Mesenchymal stem cell (in vitro differentiated cells and primary cell): ENCODE data around the gene CD44.

Experiments
- DNase-seq: peaks from one replicate; pipeline ENCODE4 v3.0.0-alpha.2; 2013
- H2AFZ ChIP-seq: one replicate; pipeline ENCODE4 v1.6.1; 2013; ENCODE audit warnings: low read depth, mild to moderate bottlenecking, control low read depth, inconsistent platforms, low read length, moderate library complexity
- H2AK5ac ChIP-seq: 2 replicates; pipeline ENCODE4 v1.6.1; 2013; ENCODE audit warnings: low read length, moderate library complexity, mild to moderate bottlenecking, inconsistent platforms; ENCODE audit not compliant: severe bottlenecking
- H2BK120ac ChIP-seq: one replicate; pipeline ENCODE4 v1.6.1; 2013; ENCODE audit warnings: low read depth, mild to moderate bottlenecking, inconsistent platforms, low read length, moderate library complexity
- H2BK12ac ChIP-seq, 2 experiments: one replicate each; pipeline ENCODE4 v1.6.1; 2013; ENCODE audit warnings: inconsistent platforms in 2 of 2, low read length in 2 of 2, mild to moderate bottlenecking in 2 of 2, moderate library complexity in 2 of 2, control low read depth in 1 of 2
- H2BK15ac ChIP-seq: one replicate; pipeline ENCODE4 v1.6.1; 2013; ENCODE audit warnings: mild to moderate bottlenecking, low read depth, inconsistent platforms; ENCODE audit not compliant: poor library complexity, severe bottlenecking
- H2BK5ac ChIP-seq: 2 replicates; pipeline ENCODE4 v1.6.1; 2013; ENCODE audit warnings: low read depth, mild to moderate bottlenecking, low read length, control low read depth, inconsistent platforms; ENCODE audit not compliant: poor library complexity, severe bottlenecking
- H3K14ac ChIP-seq, 2 experiments: one replicate each; pipeline ENCODE4 v1.6.1; 2013; ENCODE audit warnings: inconsistent platforms in 2 of 2, low read length in 2 of 2, control low read depth in 1 of 2, mild to moderate bottlenecking in 1 of 2, moderate library complexity in 1 of 2
- H3K18ac ChIP-seq, 2 experiments: one replicate each; pipeline ENCODE4 v1.6.1; 2013; ENCODE audit warnings: inconsistent platforms in 2 of 2, low read length in 2 of 2, control low read depth in 1 of 2, low read depth in 1 of 2, mild to moderate bottlenecking in 1 of 2
- H3K23ac ChIP-seq, 2 experiments: one replicate each; pipeline ENCODE4 v1.6.1; 2013; ENCODE audit warnings: inconsistent platforms in 2 of 2, low read length in 2 of 2, mild to moderate bottlenecking in 2 of 2, moderate library complexity in 2 of 2, control low read depth in 1 of 2
- H3K27ac ChIP-seq: 2 replicates; pipeline ENCODE4 v1.5.1; 2013; ENCODE audit warnings: mild to moderate bottlenecking, moderate library complexity, low read length, control low read depth, inconsistent platforms; ENCODE audit not compliant: poor library complexity, severe bottlenecking
- H3K27me3 ChIP-seq, 2 experiments: 2 replicates each; pipeline versions ENCODE4 v1.6.1 to v1.7.0; 2013; ENCODE audit warnings: low read length in 2 of 2, mild to moderate bottlenecking in 2 of 2, moderate library complexity in 2 of 2, control low read depth in 1 of 2, inconsistent platforms in 1 of 2; ENCODE audit not compliant: control insufficient read depth in 1 of 2, insufficient read depth in 1 of 2
- H3K36me3 ChIP-seq, 2 experiments: 2 replicates each; pipeline versions ENCODE4 v1.6.1 to v1.7.0; 2013; ENCODE audit warnings: low read length in 2 of 2, control low read depth in 1 of 2, inconsistent platforms in 1 of 2, low read depth in 1 of 2, mild to moderate bottlenecking in 1 of 2; ENCODE audit not compliant: insufficient read depth in 2 of 2, control insufficient read depth in 1 of 2
- H3K4ac ChIP-seq, 2 experiments: one replicate each; pipeline ENCODE4 v1.6.1; 2013; ENCODE audit warnings: inconsistent platforms in 2 of 2, low read length in 2 of 2, mild to moderate bottlenecking in 2 of 2, moderate library complexity in 2 of 2, control low read depth in 1 of 2, low read depth in 1 of 2
- H3K4me1 ChIP-seq: 2 replicates; pipeline ENCODE4 v1.6.1; 2013; ENCODE audit warnings: low read depth, low read length, control low read depth; ENCODE audit not compliant: control insufficient read depth, insufficient read depth
- H3K4me2 ChIP-seq: 2 replicates; pipeline ENCODE4 v1.6.1; 2013; ENCODE audit warnings: low read length, mild to moderate bottlenecking, inconsistent platforms; ENCODE audit not compliant: poor library complexity, severe bottlenecking
- H3K4me3 ChIP-seq, 2 experiments: 2 replicates each; pipeline versions ENCODE4 v1.5.1 to v1.7.0; 2013; ENCODE audit warnings: low read length in 2 of 2, mild to moderate bottlenecking in 2 of 2, control low read depth in 1 of 2, low read depth in 1 of 2; ENCODE audit not compliant: insufficient read depth in 1 of 2
- H3K79me1 ChIP-seq: replicated peaks from 2 replicates; pipeline ENCODE4 v1.6.1; 2013; ENCODE audit warnings: mild to moderate bottlenecking, control low read depth, low read length, inconsistent platforms; ENCODE audit not compliant: poor library complexity, severe bottlenecking
- H3K9ac ChIP-seq: 2 replicates; pipeline ENCODE4 v1.7.0; 2013; ENCODE audit warnings: mild to moderate bottlenecking, low read length, moderate library complexity
- H3K9me3 ChIP-seq: 2 replicates; pipeline ENCODE4 v1.7.0; 2013; ENCODE audit warnings: mild to moderate bottlenecking, low read length; ENCODE audit not compliant: control insufficient read depth
- H4K8ac ChIP-seq: one replicate; pipeline ENCODE4 v1.6.1; 2013; ENCODE audit warnings: inconsistent platforms, mild to moderate bottlenecking, low read length, moderate library complexity
- H4K91ac ChIP-seq: one replicate; pipeline ENCODE4 v1.6.1; 2013; ENCODE audit warnings: mild to moderate bottlenecking, low read length, inconsistent platforms
- WGBS: methylation state at CpG from one replicate; pipeline ENCODE4 v1.1.7; 2013; ENCODE audit warnings: mixed read lengths; 5-methylcytosine and 5-hydroxymethylcytosine counted together

The CD44 gene

GRCh38 chr11:35180317-35181233, 41.6 kb downstream of the CD44 start:
- H2BK15ac ChIP-seq = no peak overlapping the region
- 85% methylated on average over 4 of the region's 5 CpGs for WGBS
- H2BK12ac ChIP-seq = no peak overlapping the region
- H3K4me1 ChIP-seq = peaks cover 5% of the 10 kb centered on the region
- H2AFZ ChIP-seq = no peak overlapping the region
- peak overlapping the region; percentile 74 for H3K9ac ChIP-seq
- peaks cover 9% of the 10 kb centered on the region for H3K79me1 ChIP-seq
- H3K27ac ChIP-seq = no peak overlapping the region
- no peak for DNase-seq
- no peak overlapping the region for H3K18ac ChIP-seq
- peak overlapping the region in 1 of 2 experiments; percentile 37 for H3K4me3 ChIP-seq
- no peak overlapping the region for H2BK120ac ChIP-seq
- peak overlapping the region; percentile 12 for H4K8ac ChIP-seq
- H3K9me3 ChIP-seq = no peaks in the 10 kb centered on the region
- no peak overlapping the region for H2AK5ac ChIP-seq
- H3K27me3 ChIP-seq = no peaks in the 10 kb centered on the region
- no peak overlapping the region for H3K4ac ChIP-seq
- no peak overlapping the region for H2BK5ac ChIP-seq
- peaks cover 10 to 89% of the 10 kb centered on the region in 2 experiments for H3K36me3 ChIP-seq
- H4K91ac ChIP-seq = no peak overlapping the region
- no peak overlapping the region for H3K23ac ChIP-seq
- no peak overlapping the region for H3K4me2 ChIP-seq
- H3K14ac ChIP-seq = no peak overlapping the region

- Histone ChIP-seq H3K4me2 (no peak overlapping the region), H2BK15ac (no peak overlapping the region), H3K4ac (no peak overlapping the region), H3K27me3 (no peaks in the 10 kb centered on the region), H3K9ac (peak overlapping the region; percentile 51), H2BK12ac (peak overlapping the region in 1 of 2 experiments; percentile 18), H3K23ac (no peak overlapping the region), H2AFZ (no peak overlapping the region), H2AK5ac (no peak overlapping the region), H3K27ac (no peak overlapping the region), H3K4me1 (peaks cover 3% of the 10 kb centered on the region), H4K91ac (no peak overlapping the region), H3K18ac (no peak overlapping the region), H3K9me3 (no peaks in the 10 kb centered on the region), H2BK5ac (no peak overlapping the region), H3K4me3 (no peak overlapping the region), H3K14ac (no peak overlapping the region), H4K8ac (peak overlapping the region; percentile 1), H2BK120ac (no peak overlapping the region), H3K36me3 (peaks cover 3 to 95% of the 10 kb centered on the region in 2 experiments), H3K79me1 (peaks cover 4% of the 10 kb centered on the region)
- WGBS = 100% methylated on average over 2 of the region's 6 CpGs
- DNase-seq = no peak
These were observed 43.5 kb downstream of the CD44 start for GRCh38 chr11:35182317-35182939.

GRCh38 chr11:35183326-35183925, 44.5 kb downstream of the CD44 start:
- Histone ChIP-seq H2BK120ac (no peak overlapping the region), H3K4me3 (no peak overlapping the region), H3K27ac (no peak overlapping the region), H2AFZ (no peak overlapping the region), H3K4ac (no peak overlapping the region), H3K4me2 (no peak overlapping the region), H4K91ac (no peak overlapping the region), H3K36me3 (peaks cover 6 to 95% of the 10 kb centered on the region in 2 experiments), H4K8ac (no peak overlapping the region), H3K9me3 (no peaks in the 10 kb centered on the region), H3K4me1 (peaks cover 5% of the 10 kb centered on the region), H2BK15ac (no peak overlapping the region), H3K23ac (no peak overlapping the region), H3K79me1 (peaks cover 4% of the 10 kb centered on the region), H2BK12ac (no peak overlapping the region), H3K14ac (no peak overlapping the region), H2AK5ac (no peak overlapping the region), H3K27me3 (no peaks in the 10 kb centered on the region), H2BK5ac (no peak overlapping the region), H3K9ac (peak overlapping the region; percentile 65), H3K18ac (peak overlapping the region in 1 of 2 experiments; percentile 55)
- WGBS = 77% methylated on average over 2 of the region's 2 CpGs
- DNase-seq = no peak

- H2AK5ac ChIP-seq = no peak overlapping the region
These were observed 46.7 kb downstream of the CD44 start for GRCh38 chr11:35185696-35186095.

More at GRCh38 chr11:35185696-35186095, 46.7 kb downstream of the CD44 start:
- Histone ChIP-seq H3K23ac (no peak overlapping the region), H3K4me3 (no peak overlapping the region), H3K36me3 (peaks cover 15 to 95% of the 10 kb centered on the region in 2 experiments), H4K8ac (no peak overlapping the region), H2BK12ac (no peak overlapping the region), H3K4me1 (peaks cover 2% of the 10 kb centered on the region), H3K14ac (no peak overlapping the region), H2AFZ (no peak overlapping the region), H3K18ac (no peak overlapping the region), H2BK15ac (no peak overlapping the region), H3K27me3 (no peaks in the 10 kb centered on the region), H2BK5ac (no peak overlapping the region), H3K4me2 (no peak overlapping the region), H3K9ac (peak overlapping the region; percentile 65), H3K4ac (no peak overlapping the region), H3K27ac (peak overlapping the region; percentile 10), H3K79me1 (peaks cover 8% of the 10 kb centered on the region), H2BK120ac (no peak overlapping the region), H4K91ac (no peak overlapping the region), H3K9me3 (no peaks in the 10 kb centered on the region)
- DNase-seq = peak; percentile 44
- WGBS = 73% methylated on average over 2 of the region's 2 CpGs
